Measurements from ENCODE around the gene HS3ST3B1.

DNA sequence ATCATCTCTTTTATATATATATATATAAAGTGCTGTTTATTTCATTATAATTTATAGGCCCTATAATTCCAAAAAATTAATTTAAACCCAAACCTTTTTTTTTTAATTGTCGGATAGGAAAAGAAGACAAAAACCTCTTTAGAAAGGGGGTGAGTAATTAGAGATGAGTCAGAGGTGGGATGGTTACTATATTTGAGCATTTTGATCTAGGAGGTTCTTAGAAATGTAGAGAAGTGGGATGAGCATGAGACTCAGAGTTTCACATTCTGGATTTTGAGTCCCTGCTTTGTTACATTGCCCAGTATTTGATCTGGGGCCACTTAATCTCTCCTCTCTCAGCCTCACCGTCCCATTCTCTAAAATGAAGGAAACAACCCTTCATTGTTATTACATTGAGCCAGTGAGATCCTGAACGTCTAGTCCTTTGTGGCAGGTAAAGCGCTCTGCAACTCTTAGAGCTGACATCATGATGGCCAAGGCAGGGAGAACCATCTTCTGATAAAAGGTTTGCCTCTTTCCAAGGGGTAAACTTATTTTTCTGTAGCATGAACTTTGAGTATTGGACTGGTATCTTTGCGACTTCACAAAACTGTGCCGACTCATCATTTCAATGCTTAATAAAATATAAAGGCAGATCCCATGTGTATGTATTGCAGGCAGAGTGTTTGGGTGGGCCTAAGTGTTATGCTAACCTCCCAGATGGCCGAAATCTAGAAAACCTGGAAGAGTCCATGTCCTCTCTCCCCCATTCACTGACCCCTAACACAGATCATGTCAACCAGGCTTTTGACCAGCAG, 21.3 kb downstream of the HS3ST3B1 start:
- TF ChIP-seq, protein P1, sequence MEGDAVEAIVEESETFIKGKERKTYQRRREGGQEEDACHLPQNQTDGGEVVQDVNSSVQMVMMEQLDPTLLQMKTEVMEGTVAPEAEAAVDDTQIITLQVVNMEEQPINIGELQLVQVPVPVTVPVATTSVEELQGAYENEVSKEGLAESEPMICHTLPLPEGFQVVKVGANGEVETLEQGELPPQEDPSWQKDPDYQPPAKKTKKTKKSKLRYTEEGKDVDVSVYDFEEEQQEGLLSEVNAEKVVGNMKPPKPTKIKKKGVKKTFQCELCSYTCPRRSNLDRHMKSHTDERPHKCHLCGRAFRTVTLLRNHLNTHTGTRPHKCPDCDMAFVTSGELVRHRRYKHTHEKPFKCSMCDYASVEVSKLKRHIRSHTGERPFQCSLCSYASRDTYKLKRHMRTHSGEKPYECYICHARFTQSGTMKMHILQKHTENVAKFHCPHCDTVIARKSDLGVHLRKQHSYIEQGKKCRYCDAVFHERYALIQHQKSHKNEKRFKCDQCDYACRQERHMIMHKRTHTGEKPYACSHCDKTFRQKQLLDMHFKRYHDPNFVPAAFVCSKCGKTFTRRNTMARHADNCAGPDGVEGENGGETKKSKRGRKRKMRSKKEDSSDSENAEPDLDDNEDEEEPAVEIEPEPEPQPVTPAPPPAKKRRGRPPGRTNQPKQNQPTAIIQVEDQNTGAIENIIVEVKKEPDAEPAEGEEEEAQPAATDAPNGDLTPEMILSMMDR (IDR thresholded peaks at IDR 0.05), result no peak
- no peak for TF ChIP-seq POLR2A (IDR thresholded peaks at IDR 0.05)

Measured in body of pancreas (tissue), 4 donors.